NOMO-1 treated with dmso at 0.1 percent for 144 hours (cell line): ENCODE measurements around the gene OAT.

Experiments used
- DNase-seq: peaks from one replicate; lab custom pipeline; 2025; ENCODE audit not compliant: unreplicated experiment; lab: John Stamatoyannopoulos, UW

OAT gene

GRCh38 chr10:124354411-124355382 lies 64.0 kb downstream of the OAT start:
- peak; percentile 40 for DNase-seq

- DNase-seq, result no peak
Observed at GRCh38 chr10:124353896-124354295, 64.8 kb downstream of the OAT start.

GRCh38 chr10:124353091-124353815 lies 65.5 kb downstream of the OAT start:
- DNase-seq, result no peak

- no peak for DNase-seq
Observed at GRCh38 chr10:124351481-124352220, 67.1 kb downstream of the OAT start.

GRCh38 chr10:124350806-124351205 lies 67.9 kb downstream of the OAT start:
- DNase-seq, result no peak

- no peak for DNase-seq
Observed at GRCh38 chr10:124349996-124350280, 68.8 kb downstream of the OAT start.

- DNase-seq, result no peak
Observed at GRCh38 chr10:124349231-124349995, 69.3 kb downstream of the OAT start.

GRCh38 chr10:124348801-124349200 lies 69.9 kb downstream of the OAT start:
- no peak for DNase-seq

- no peak for DNase-seq
Observed at GRCh38 chr10:124347956-124348355, 70.8 kb downstream of the OAT start.
